PC-9 (cell line): ENCODE results near the gene SAMD14.

Source experiments
- EZH2 ChIP-seq: fragments of 200-600 bp; sonication (generic); IDR thresholded peaks from 2 replicates; pipeline ENCODE4 v1.8.0; 2017; ENCODE audit warnings: antibody characterized with exemption, low read depth
- TF ChIP-seq, protein P1 (sequence below): fragments of 200-600 bp; sonication (generic); conservative IDR thresholded peaks from 2 replicates; pipeline ENCODE4 v1.6.1; 2017; ENCODE audit warnings: mixed run types, antibody characterized with exemption, mild to moderate bottlenecking, moderate library complexity

- TF ChIP-seq, protein P1, sequence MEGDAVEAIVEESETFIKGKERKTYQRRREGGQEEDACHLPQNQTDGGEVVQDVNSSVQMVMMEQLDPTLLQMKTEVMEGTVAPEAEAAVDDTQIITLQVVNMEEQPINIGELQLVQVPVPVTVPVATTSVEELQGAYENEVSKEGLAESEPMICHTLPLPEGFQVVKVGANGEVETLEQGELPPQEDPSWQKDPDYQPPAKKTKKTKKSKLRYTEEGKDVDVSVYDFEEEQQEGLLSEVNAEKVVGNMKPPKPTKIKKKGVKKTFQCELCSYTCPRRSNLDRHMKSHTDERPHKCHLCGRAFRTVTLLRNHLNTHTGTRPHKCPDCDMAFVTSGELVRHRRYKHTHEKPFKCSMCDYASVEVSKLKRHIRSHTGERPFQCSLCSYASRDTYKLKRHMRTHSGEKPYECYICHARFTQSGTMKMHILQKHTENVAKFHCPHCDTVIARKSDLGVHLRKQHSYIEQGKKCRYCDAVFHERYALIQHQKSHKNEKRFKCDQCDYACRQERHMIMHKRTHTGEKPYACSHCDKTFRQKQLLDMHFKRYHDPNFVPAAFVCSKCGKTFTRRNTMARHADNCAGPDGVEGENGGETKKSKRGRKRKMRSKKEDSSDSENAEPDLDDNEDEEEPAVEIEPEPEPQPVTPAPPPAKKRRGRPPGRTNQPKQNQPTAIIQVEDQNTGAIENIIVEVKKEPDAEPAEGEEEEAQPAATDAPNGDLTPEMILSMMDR, result no peak
- TF ChIP-seq EZH2, result no peak
Observed at GRCh38 chr17:50150354-50151040, 20.5 kb upstream of the SAMD14 start, which contains the start of gene PPP1R9B.
